ENCODE results near the gene CREM. TPM values are rescaled to one million over a fixed set of nuclear protein-coding genes. Genes with fewer than 3 reads are reported as not detected.

The CREM gene
- total RNA-seq, 1 donor from 2014 or later, result 31.4 TPM

GRCh38 chr10:35096312-35096711 is 30.3 kb upstream of the CREM start:
- no peak for TF ChIP-seq CTCF (IDR thresholded peaks at IDR 0.05)
- H3K9me3 Mint-ChIP-seq (ENCODE audit: unreplicated experiment), result no peaks in the 10 kb centered on the region
- peaks cover under 1% of the 10 kb centered on the region for H3K4me1 Mint-ChIP-seq (ENCODE audit: unreplicated experiment)
- H3K27me3 Mint-ChIP-seq (ENCODE audit: unreplicated experiment), result peaks cover 31% of the 10 kb centered on the region
- H3K36me3 Mint-ChIP-seq (ENCODE audit: unreplicated experiment), result no peaks in the 10 kb centered on the region
- H3K27ac Mint-ChIP-seq (ENCODE audit: unreplicated experiment), result no peak overlapping the region
- DNase-seq (ENCODE audit: extremely low spot score, unreplicated experiment), result no peak
- H3K4me3 Mint-ChIP-seq (ENCODE audit: unreplicated experiment), result no peak overlapping the region

GRCh38 chr10:35097510-35097909 is 29.1 kb upstream of the CREM start:
- Mint-ChIP-seq H3K36me3 (ENCODE audit: unreplicated experiment) (no peaks in the 10 kb centered on the region), H3K27ac (ENCODE audit: unreplicated experiment) (no peak overlapping the region), H3K4me3 (ENCODE audit: unreplicated experiment) (no peak overlapping the region), H3K9me3 (ENCODE audit: unreplicated experiment) (no peaks in the 10 kb centered on the region), H3K4me1 (ENCODE audit: unreplicated experiment) (no peaks in the 10 kb centered on the region), H3K27me3 (ENCODE audit: unreplicated experiment) (peaks cover 31% of the 10 kb centered on the region)
- DNase-seq (ENCODE audit: extremely low spot score, unreplicated experiment), result no peak
- TF ChIP-seq CTCF (IDR thresholded peaks at IDR 0.05), result no peak

GRCh38 chr10:35103882-35104281 is 22.8 kb upstream of the CREM start:
- Mint-ChIP-seq H3K27ac (ENCODE audit: unreplicated experiment) (no peak overlapping the region), H3K9me3 (ENCODE audit: unreplicated experiment) (no peaks in the 10 kb centered on the region), H3K36me3 (ENCODE audit: unreplicated experiment) (no peaks in the 10 kb centered on the region), H3K4me1 (ENCODE audit: unreplicated experiment) (no peaks in the 10 kb centered on the region), H3K4me3 (ENCODE audit: unreplicated experiment) (no peak overlapping the region), H3K27me3 (ENCODE audit: unreplicated experiment) (peaks cover 13% of the 10 kb centered on the region)
- TF ChIP-seq CTCF (IDR thresholded peaks at IDR 0.05), result no peak
- no peak for DNase-seq (ENCODE audit: extremely low spot score, unreplicated experiment)

- no peaks in the 10 kb centered on the region for H3K9me3 Mint-ChIP-seq (ENCODE audit: unreplicated experiment)
- H3K36me3 Mint-ChIP-seq (ENCODE audit: unreplicated experiment), result no peaks in the 10 kb centered on the region
- H3K27ac Mint-ChIP-seq (ENCODE audit: unreplicated experiment), result no peak overlapping the region
- TF ChIP-seq CTCF (IDR thresholded peaks at IDR 0.05), result no peak
- no peak overlapping the region for H3K4me3 Mint-ChIP-seq (ENCODE audit: unreplicated experiment)
- no peak for DNase-seq (ENCODE audit: extremely low spot score, unreplicated experiment)
- peaks cover 21% of the 10 kb centered on the region for H3K27me3 Mint-ChIP-seq (ENCODE audit: unreplicated experiment)
- H3K4me1 Mint-ChIP-seq (ENCODE audit: unreplicated experiment), result no peaks in the 10 kb centered on the region
Observed at GRCh38 chr10:35112571-35112970, 14.1 kb upstream of the CREM start.

- TF ChIP-seq CTCF (IDR thresholded peaks at IDR 0.05), result no peak
- no peaks in the 10 kb centered on the region for H3K4me1 Mint-ChIP-seq (ENCODE audit: unreplicated experiment)
- H3K36me3 Mint-ChIP-seq (ENCODE audit: unreplicated experiment), result no peaks in the 10 kb centered on the region
- H3K4me3 Mint-ChIP-seq (ENCODE audit: unreplicated experiment), result no peak overlapping the region
- DNase-seq (ENCODE audit: extremely low spot score, unreplicated experiment), result no peak
- H3K27ac Mint-ChIP-seq (ENCODE audit: unreplicated experiment), result no peak overlapping the region
- H3K9me3 Mint-ChIP-seq (ENCODE audit: unreplicated experiment), result no peaks in the 10 kb centered on the region
- peaks cover 30% of the 10 kb centered on the region for H3K27me3 Mint-ChIP-seq (ENCODE audit: unreplicated experiment)
Observed at GRCh38 chr10:35119378-35119777, 7.3 kb upstream of the CREM start.

All from osteocyte (in vitro differentiated cells).